Measurements from ENCODE around the gene PRDM11.

DNA sequence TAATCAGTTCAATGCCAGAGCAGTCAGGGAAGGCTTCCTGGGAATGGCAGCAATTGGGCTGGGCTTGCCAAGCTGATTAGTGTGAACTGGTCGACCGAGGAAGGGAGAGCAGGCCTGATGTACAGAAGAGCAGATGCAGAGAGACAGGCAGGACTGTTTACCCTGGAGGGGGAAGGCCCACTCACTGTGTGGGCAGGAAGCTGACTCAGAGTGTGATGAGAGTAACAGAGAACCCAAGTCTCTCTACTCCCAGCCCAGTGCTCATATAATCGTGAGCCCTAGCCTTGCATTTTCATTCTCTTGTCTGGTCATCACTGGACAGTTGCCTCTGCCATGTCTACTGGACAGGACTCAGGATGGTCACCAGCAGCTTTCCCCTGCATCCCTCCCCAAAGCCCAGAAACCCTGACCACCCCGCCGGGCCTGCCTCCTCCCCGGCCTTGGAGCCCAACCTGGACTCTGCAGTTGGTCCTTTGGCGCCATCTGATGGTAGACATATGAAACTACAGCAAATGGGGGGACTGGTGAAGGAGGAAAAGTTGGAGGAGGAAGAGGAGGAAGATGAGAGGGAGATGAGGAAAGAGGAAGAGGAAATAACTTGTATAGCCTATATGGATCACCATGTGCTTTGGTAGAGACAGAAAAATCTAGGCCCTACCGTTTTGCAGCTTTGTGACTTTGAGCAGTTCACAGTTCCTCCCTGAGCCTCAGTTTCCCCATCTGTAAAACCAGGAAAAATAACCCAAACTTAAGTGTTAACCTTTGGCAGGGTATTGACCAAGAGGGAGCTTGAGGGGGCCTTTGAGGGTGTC is 43.4 kb upstream of the PRDM11 start:
- TF ChIP-seq, protein P1, sequence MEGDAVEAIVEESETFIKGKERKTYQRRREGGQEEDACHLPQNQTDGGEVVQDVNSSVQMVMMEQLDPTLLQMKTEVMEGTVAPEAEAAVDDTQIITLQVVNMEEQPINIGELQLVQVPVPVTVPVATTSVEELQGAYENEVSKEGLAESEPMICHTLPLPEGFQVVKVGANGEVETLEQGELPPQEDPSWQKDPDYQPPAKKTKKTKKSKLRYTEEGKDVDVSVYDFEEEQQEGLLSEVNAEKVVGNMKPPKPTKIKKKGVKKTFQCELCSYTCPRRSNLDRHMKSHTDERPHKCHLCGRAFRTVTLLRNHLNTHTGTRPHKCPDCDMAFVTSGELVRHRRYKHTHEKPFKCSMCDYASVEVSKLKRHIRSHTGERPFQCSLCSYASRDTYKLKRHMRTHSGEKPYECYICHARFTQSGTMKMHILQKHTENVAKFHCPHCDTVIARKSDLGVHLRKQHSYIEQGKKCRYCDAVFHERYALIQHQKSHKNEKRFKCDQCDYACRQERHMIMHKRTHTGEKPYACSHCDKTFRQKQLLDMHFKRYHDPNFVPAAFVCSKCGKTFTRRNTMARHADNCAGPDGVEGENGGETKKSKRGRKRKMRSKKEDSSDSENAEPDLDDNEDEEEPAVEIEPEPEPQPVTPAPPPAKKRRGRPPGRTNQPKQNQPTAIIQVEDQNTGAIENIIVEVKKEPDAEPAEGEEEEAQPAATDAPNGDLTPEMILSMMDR (IDR thresholded peaks at IDR 0.05): peak; percentile 91 to 99 (median 95)
- TF ChIP-seq POLR2A (IDR thresholded peaks at IDR 0.05): no peak

Measured in body of pancreas (tissue), 4 donors.